PC-9 (cell line): ENCODE data around the gene ZBTB8B. TPM values are rescaled to one million over a fixed set of nuclear protein-coding genes. Genes with fewer than 3 reads are reported as not detected.
"Not testable (repeated sequence)": the region's sequence is repeated elsewhere in the genome, so short reads cannot be mapped to it uniquely, and the experiment has no call there.

ENCODE experiments used
- BruUV-seq: library from RNA; stranded (reverse); fragments of 400-500 nt; replicated peaks from 2 replicates; lab custom pipeline; 2021; lab: Mats Ljungman, UMichigan
- CTCF ChIA-PET: fragments of 300-600 bp; sonication (Branson Sonifier 250); formaldehyde crosslinking; loops from one replicate; lab custom pipeline; 2022; ENCODE audit warnings: antibody characterized with exemption; lab: Charles Lee
- POLR2A ChIA-PET: fragments of 300-600 bp; sonication (Branson Sonifier 250); formaldehyde crosslinking; loops from one replicate; lab custom pipeline; 2022; ENCODE audit warnings: antibody characterized with exemption; ENCODE audit not compliant: unreplicated experiment; lab: Charles Lee
- DNase-seq, 2 experiments: peaks; one replicate each; pipeline versions ENCODE4 v3.0.0 to v3.0.0-alpha.2; 2015 to 2022; ENCODE audit warnings: mixed read lengths in 1 of 2
- H2AFZ ChIP-seq: fragments of 200-600 bp; sonication (generic); 2 replicates; pipeline ENCODE4 v1.8.1; 2017; ENCODE audit warnings: antibody characterized with exemption
- H3F3A ChIP-seq: fragments of 200-600 bp; sonication (generic); 2 replicates; pipeline ENCODE4 v1.8.1; 2017; ENCODE audit warnings: antibody characterized with exemption, mild to moderate bottlenecking, low read depth; ENCODE audit not compliant: insufficient read depth
- H3K27ac ChIP-seq: fragments of 200-600 bp; sonication (generic); 2 replicates; pipeline ENCODE4 v1.6.1; 2016; ENCODE audit warnings: mixed run types
- H3K27me3 ChIP-seq: fragments of 200-600 bp; sonication (generic); 2 replicates; pipeline ENCODE4 v1.6.1; 2016; ENCODE audit warnings: low read depth, mixed run types; ENCODE audit not compliant: insufficient read depth
- H3K36me3 ChIP-seq: fragments of 200-600 bp; sonication (generic); 2 replicates; pipeline ENCODE4 v1.6.1; 2016; ENCODE audit warnings: low read depth, mixed run types
- H3K4me1 ChIP-seq: fragments of 200-600 bp; sonication (generic); replicated peaks from 2 replicates; pipeline ENCODE4 v1.6.1; 2016; ENCODE audit warnings: mixed run types; ENCODE audit not compliant: insufficient read depth
- H3K4me2 ChIP-seq: fragments of 200-600 bp; sonication (generic); 2 replicates; pipeline ENCODE4 v1.6.1; 2017; ENCODE audit warnings: mixed run types
- H3K4me3 ChIP-seq: fragments of 200-600 bp; sonication (generic); 2 replicates; pipeline ENCODE4 v1.6.1; 2016; ENCODE audit warnings: mixed run types
- H3K79me2 ChIP-seq: fragments of 200-600 bp; sonication (generic); 2 replicates; pipeline ENCODE4 v1.6.1; 2017; ENCODE audit warnings: low read depth, mixed run types
- H3K9me2 ChIP-seq: fragments of 200-600 bp; sonication (generic); 2 replicates; pipeline ENCODE4 v1.8.1; 2017; ENCODE audit warnings: mild to moderate bottlenecking; ENCODE audit not compliant: insufficient read depth
- H3K9me3 ChIP-seq: fragments of 200-600 bp; sonication (generic); 2 replicates; pipeline ENCODE4 v1.8.1; 2016; ENCODE audit warnings: low read depth; ENCODE audit not compliant: insufficient read depth
- H4K20me1 ChIP-seq: fragments of 200-600 bp; sonication (generic); 2 replicates; pipeline ENCODE4 v1.8.1; 2017; ENCODE audit not compliant: insufficient read depth
- CTCF ChIP-seq: fragments of 200-600 bp; sonication (generic); conservative IDR thresholded peaks from 2 replicates; pipeline ENCODE4 v1.6.1; 2017; ENCODE audit warnings: mixed run types, antibody characterized with exemption, mild to moderate bottlenecking, moderate library complexity
- EZH2 ChIP-seq: fragments of 200-600 bp; sonication (generic); IDR thresholded peaks from 2 replicates; pipeline ENCODE4 v1.8.0; 2017; ENCODE audit warnings: antibody characterized with exemption, low read depth
- intact Hi-C: fragments of 100-400 bp; cut with micrococcal nuclease; formaldehyde crosslinking; loops from one replicate; pipeline ENCODE4 v1.10.0; 2022; ENCODE audit not compliant: unreplicated experiment
- total RNA-seq: library from RNA; stranded (reverse); gene quantifications from 2 replicates; pipeline ENCODE4 v1.2.3, GENCODE V29; 2021

Gene ZBTB8B
- total RNA-seq, 1 experiment from 2014 or later = 0.09 TPM

- POLR2A ChIA-PET = no interaction called here
- BruUV-seq = no TSS peak
- no peak for TF ChIP-seq CTCF
- no peak for TF ChIP-seq EZH2
- no peak overlapping the region for H2AFZ ChIP-seq
- no peaks in the 10 kb centered on the region for H3K9me3 ChIP-seq
- CTCF ChIA-PET = interaction anchor here (0.6 kb wide), 1 partner anchor 22 kb away, joined by 12 read pairs; no protein-coding TSS in a partner anchor
- H3K79me2 ChIP-seq = no peaks in the 10 kb centered on the region
- no peaks in the 10 kb centered on the region for H3K36me3 ChIP-seq
- H3K4me2 ChIP-seq = no peak overlapping the region
- H3F3A ChIP-seq = no peaks in the 10 kb centered on the region
- H3K4me3 ChIP-seq = no peak overlapping the region
- DNase-seq = no peak
- H4K20me1 ChIP-seq = no peaks in the 10 kb centered on the region
- H3K27ac ChIP-seq = no peak overlapping the region
- H3K27me3 ChIP-seq = peaks cover 24% of the 10 kb centered on the region; the same call in 1 of the 2 replicates
- no peaks in the 10 kb centered on the region for H3K4me1 ChIP-seq
- no peaks in the 10 kb centered on the region for H3K9me2 ChIP-seq
- intact Hi-C loops = loop anchor here (5.0 to 10.0 kb wide), 3 partner anchors 167 to 640 kb away; partner anchors contain the start of gene FNDC5
Observed at GRCh38 chr1:32447469-32448185, 17.2 kb upstream of the ZBTB8B start.

- H3K4me3 ChIP-seq, H3K4me1 ChIP-seq, H3F3A ChIP-seq, H3K27ac ChIP-seq, POLR2A ChIA-PET, H2AFZ ChIP-seq, H3K4me2 ChIP-seq, H3K9me2 ChIP-seq, H4K20me1 ChIP-seq, BruUV-seq, H3K79me2 ChIP-seq, H3K36me3 ChIP-seq, H3K9me3 ChIP-seq: not testable (repeated sequence)
- CTCF ChIA-PET = interaction anchor here (0.6 to 1.2 kb wide), 2 partner anchors 22 to 72 kb away, joined by 6 to 12 read pairs; no protein-coding TSS in a partner anchor
- DNase-seq = peak; percentile 60 to 66
- peaks cover 27% of the 10 kb centered on the region for H3K27me3 ChIP-seq
- TF ChIP-seq CTCF = peak; percentile 91
- intact Hi-C loops = loop anchor here (5.0 to 10.0 kb wide), 3 partner anchors 167 to 639 kb away; partner anchors contain the start of gene FNDC5
Observed at GRCh38 chr1:32448186-32448772, 16.6 kb upstream of the ZBTB8B start.

- ChIA-PET POLR2A (no interaction called here), CTCF (interaction anchor here (0.6 to 1.2 kb wide), 2 partner anchors 72 to 79 kb away, joined by 3 to 6 read pairs; no protein-coding TSS in a partner anchor)
- TF ChIP-seq EZH2 = no peak
- TF ChIP-seq CTCF = peak; percentile 45
- Histone ChIP-seq H3K9me2 (no peaks in the 10 kb centered on the region), H3K36me3 (no peaks in the 10 kb centered on the region), H3F3A (no peaks in the 10 kb centered on the region), H3K9me3 (no peaks in the 10 kb centered on the region), H3K27ac (no peak overlapping the region), H4K20me1 (no peaks in the 10 kb centered on the region), H3K4me1 (no peaks in the 10 kb centered on the region), H3K4me3 (no peak overlapping the region), H2AFZ (no peak overlapping the region), H3K4me2 (no peak overlapping the region), H3K27me3 (peaks cover 24% of the 10 kb centered on the region), H3K79me2 (no peaks in the 10 kb centered on the region)
- DNase-seq = peak in 1 of 2 experiments; percentile 7
- intact Hi-C loops = loop anchor here (5.0 to 10.0 kb wide), 3 partner anchors 166 to 638 kb away; partner anchors contain the start of gene FNDC5
- no TSS peak for BruUV-seq
Observed at GRCh38 chr1:32448773-32449456, 16.0 kb upstream of the ZBTB8B start.

GRCh38 chr1:32449457-32449831, 15.4 kb upstream of the ZBTB8B start:
- H3K27ac ChIP-seq, H2AFZ ChIP-seq, H3K4me2 ChIP-seq, H3K79me2 ChIP-seq, POLR2A ChIA-PET, H3F3A ChIP-seq, H4K20me1 ChIP-seq, BruUV-seq, H3K4me1 ChIP-seq, H3K9me2 ChIP-seq, H3K4me3 ChIP-seq, H3K9me3 ChIP-seq, DNase-seq, H3K36me3 ChIP-seq: not testable (repeated sequence)
- CTCF ChIA-PET = interaction anchor here (0.6 to 1.2 kb wide), 2 partner anchors 71 to 79 kb away, joined by 3 to 6 read pairs; no protein-coding TSS in a partner anchor
- peaks cover 18% of the 10 kb centered on the region for H3K27me3 ChIP-seq
- intact Hi-C loops = loop anchor here (5.0 to 10.0 kb wide), 3 partner anchors 165 to 638 kb away; partner anchors contain the start of gene FNDC5
